CD8-positive, alpha-beta memory T cell (primary cell): ENCODE measurements around the gene TIGD3. TPM values are rescaled to one million over a fixed set of nuclear protein-coding genes. Genes with fewer than 3 reads are reported as not detected.
"Not testable (repeated sequence)": the region's sequence is repeated elsewhere in the genome, so short reads cannot be mapped to it uniquely, and the experiment has no call there.

ENCODE experiments used
- CTCF ChIA-PET: fragments of 350-600 bp; sonication (Branson Sonifier 250); formaldehyde crosslinking; loops from one replicate; lab custom pipeline; 2021; ENCODE audit warnings: antibody characterized with exemption; lab: Charles Lee
- POLR2A ChIA-PET: fragments of 350-600 bp; sonication (Branson Sonifier 250); formaldehyde crosslinking; loops from one replicate; lab custom pipeline; 2021; ENCODE audit warnings: antibody characterized with exemption; lab: Charles Lee
- DNase-seq, 5 donors: peaks; one replicate each; pipeline versions ENCODE4 v3.0.0 to v3.0.0-alpha.2; 2020 to 2022; ENCODE audit warnings: mixed read lengths in 1 of 5
- H3K27ac ChIP-seq: one replicate; pipeline ENCODE4 v1.7.0; 2013; ENCODE audit warnings: low read depth, mild to moderate bottlenecking, low read length, moderate library complexity
- H3K27me3 ChIP-seq: 2 replicates; pipeline ENCODE4 v1.7.0; 2013; ENCODE audit warnings: low read length, mild to moderate bottlenecking; ENCODE audit not compliant: insufficient read depth, poor library complexity, severe bottlenecking
- H3K36me3 ChIP-seq: 2 replicates; pipeline ENCODE4 v1.7.0; 2013; ENCODE audit warnings: mild to moderate bottlenecking, low read length, moderate library complexity; ENCODE audit not compliant: insufficient read depth
- H3K4me1 ChIP-seq: 2 replicates; pipeline ENCODE4 v1.7.0; 2013; ENCODE audit warnings: mild to moderate bottlenecking, low read length, moderate library complexity; ENCODE audit not compliant: insufficient read depth
- H3K4me3 ChIP-seq: 2 replicates; pipeline ENCODE4 v1.7.0; 2013; ENCODE audit warnings: mild to moderate bottlenecking, low read length
- H3K9me3 ChIP-seq: 2 replicates; pipeline ENCODE4 v1.7.0; 2013; ENCODE audit warnings: mild to moderate bottlenecking, low read length
- H3K27ac Mint-ChIP-seq, 8 donors: one replicate each; pipeline ENCODE4 v1.8.0; 2020 to 2021; ENCODE audit warnings: mixed read lengths in 8 of 8, mild to moderate bottlenecking in 6 of 8, inconsistent platforms in 3 of 8, moderate library complexity in 3 of 8
- H3K27me3 Mint-ChIP-seq, 2 donors: one replicate each; pipeline ENCODE4 v1.8.0; 2020 to 2021; ENCODE audit warnings: mixed read lengths in 2 of 2, mild to moderate bottlenecking in 1 of 2, moderate library complexity in 1 of 2
- H3K36me3 Mint-ChIP-seq, 3 donors: one replicate each; pipeline ENCODE4 v1.8.0; 2020 to 2021; ENCODE audit warnings: mixed read lengths in 3 of 3, inconsistent platforms in 1 of 3, mild to moderate bottlenecking in 1 of 3
- H3K4me1 Mint-ChIP-seq, 3 donors: one replicate each; pipeline ENCODE4 v1.8.0; 2020 to 2021; ENCODE audit warnings: mixed read lengths in 3 of 3, inconsistent platforms in 1 of 3, mild to moderate bottlenecking in 1 of 3
- H3K4me3 Mint-ChIP-seq, 7 donors: one replicate each; pipeline ENCODE4 v1.8.0; 2020 to 2021; ENCODE audit warnings: mixed read lengths in 7 of 7, mild to moderate bottlenecking in 6 of 7, moderate library complexity in 4 of 7, inconsistent platforms in 2 of 7
- H3K9me3 Mint-ChIP-seq, 5 donors: one replicate each; pipeline ENCODE4 v1.8.0; 2020 to 2022; ENCODE audit warnings: mixed read lengths in 5 of 5, mild to moderate bottlenecking in 3 of 5, moderate library complexity in 2 of 5, inconsistent platforms in 1 of 5
- polyA plus RNA-seq: library from polyadenylated mRNA; unstranded; fragments of 300-500 nt; fragmentation: Illumina TruSeq; gene quantifications from one replicate; pipeline ENCODE4 v1.2.3, GENCODE V29; 2021
- total RNA-seq, 2 experiments: library from RNA; stranded (reverse); gene quantifications; one replicate each; pipeline ENCODE4 v1.2.3, GENCODE V29; 2021

The TIGD3 gene
- total and polyA plus RNA-seq, 3 experiments from 2014 or later, result 0.59 to 1.2 (median 0.91) TPM

DNA sequence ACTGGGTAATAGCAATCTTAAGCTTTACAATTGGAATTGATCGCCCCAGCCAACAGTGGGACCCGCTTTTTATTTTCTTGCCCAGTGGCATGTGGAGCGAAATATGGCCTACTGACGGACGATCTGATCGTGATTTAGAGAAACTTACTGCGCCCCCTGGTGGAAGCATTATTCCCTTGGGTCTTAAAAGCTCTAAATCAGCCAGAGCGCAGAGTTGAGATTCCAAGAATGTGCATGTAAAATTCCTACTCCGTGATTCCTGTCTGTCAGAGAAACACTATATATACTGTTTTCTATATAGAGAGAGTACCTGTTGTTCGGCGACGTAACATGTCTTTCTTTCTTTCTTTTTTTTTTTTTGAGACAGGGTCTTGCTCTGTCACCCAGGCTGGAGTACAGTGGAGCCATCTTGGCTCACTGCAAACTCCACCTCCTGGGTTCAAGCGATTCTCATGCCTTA lies 24.6 kb upstream of the TIGD3 start:
- ChIA-PET POLR2A (interaction anchor here (0.6 to 0.7 kb wide), 3 partner anchors 15 to 182 kb away, joined by 3 to 6 read pairs (median 4); no protein-coding TSS in a partner anchor), CTCF (interaction anchor here (0.7 to 11.2 kb wide), 29 partner anchors 9 to 219 kb away, joined by 3 to 161 read pairs (median 4); partner anchors contain the start of genes CAPN1 and CDC42EP2)
- no peak overlapping the region for H3K4me3 ChIP-seq
- no peaks in the 10 kb centered on the region for H3K9me3 ChIP-seq
- peaks cover 8% of the 10 kb centered on the region for H3K4me1 ChIP-seq
- Mint-ChIP-seq H3K27ac (peak overlapping the region in 5 of 8 donors; percentile 33 to 92 (median 63)), H3K27me3 (peaks cover 0 to 8% of the 10 kb centered on the region in 2 donors), H3K9me3 (no peaks in the 10 kb centered on the region), H3K4me3 (peak overlapping the region in 2 of 7 donors; percentile 27 to 76), H3K36me3 (peaks cover 0 to 10% (median 4%) of the 10 kb centered on the region in 3 donors), H3K4me1 (peaks cover 17 to 20% (median 18%) of the 10 kb centered on the region in 3 donors)
- no peak overlapping the region for H3K27ac ChIP-seq
- H3K27me3 ChIP-seq, result no peaks in the 10 kb centered on the region
- DNase-seq, result peak; percentile 60 to 85 (median 76)
- H3K36me3 ChIP-seq, result no peaks in the 10 kb centered on the region

DNA sequence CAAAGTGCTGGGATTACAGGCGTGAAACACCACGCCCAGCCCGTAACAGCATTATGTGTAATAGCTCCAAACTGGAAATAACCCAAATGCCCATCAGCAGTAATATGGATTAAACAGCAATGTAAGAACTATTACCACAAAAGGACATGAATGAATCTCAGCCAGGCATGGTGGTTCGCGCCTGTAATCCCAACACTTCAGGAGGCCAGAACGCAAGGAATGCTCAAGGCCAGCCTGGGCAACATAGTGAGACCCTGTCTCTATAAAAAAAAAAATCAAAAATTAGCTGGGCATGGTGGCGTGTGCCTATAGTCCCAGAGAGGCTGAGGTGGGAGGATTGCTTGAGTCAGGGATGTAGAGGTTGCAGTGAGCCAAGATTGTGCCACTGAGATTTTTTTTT lies 24.0 kb upstream of the TIGD3 start:
- Mint-ChIP-seq H3K4me1 (peaks cover 23 to 26% (median 23%) of the 10 kb centered on the region in 3 donors), H3K9me3 (no peaks in the 10 kb centered on the region), H3K27me3 (peaks cover 0 to 5% of the 10 kb centered on the region in 2 donors), H3K36me3 (peaks cover 0 to 14% (median 1%) of the 10 kb centered on the region in 3 donors), H3K27ac (no peak overlapping the region), H3K4me3 (no peak overlapping the region)
- H3K27me3 ChIP-seq, result no peaks in the 10 kb centered on the region
- H3K36me3 ChIP-seq, result no peaks in the 10 kb centered on the region
- H3K9me3 ChIP-seq, result no peaks in the 10 kb centered on the region
- DNase-seq, result no peak
- CTCF ChIA-PET, result interaction anchor here (0.6 to 11.2 kb wide), 22 partner anchors 9 to 720 kb away, joined by 3 to 161 read pairs (median 4); partner anchors contain the start of genes CAPN1 and CDC42EP2
- H3K4me1 ChIP-seq, result peaks cover 14% of the 10 kb centered on the region
- no peak overlapping the region for H3K27ac ChIP-seq
- no peak overlapping the region for H3K4me3 ChIP-seq
- POLR2A ChIA-PET, result no interaction called here

DNA sequence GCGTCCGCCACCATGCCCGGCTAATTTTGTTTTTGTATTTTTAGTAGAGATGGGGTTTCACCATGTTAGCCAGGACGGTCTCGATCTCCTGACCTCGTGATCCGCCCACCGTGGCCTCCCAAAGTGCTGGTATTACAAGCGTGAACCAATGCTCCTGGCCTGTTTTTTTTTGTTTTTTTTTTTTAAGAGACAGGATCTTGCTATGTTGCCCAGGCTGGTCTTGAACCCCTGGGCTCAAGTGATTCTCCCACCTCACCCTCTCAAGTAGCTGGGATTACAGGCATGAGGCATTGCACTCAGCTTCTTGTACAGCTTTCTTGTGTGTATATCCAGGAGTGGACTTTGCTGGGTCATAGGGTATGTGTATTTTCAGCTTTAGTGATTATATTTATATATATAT lies 22.0 kb upstream of the TIGD3 start:
- CTCF ChIA-PET, result interaction anchor here (0.9 to 11.2 kb wide), 8 partner anchors 10 to 527 kb away, joined by 3 to 161 read pairs (median 3); partner anchors contain the start of genes CDC42EP2, MUS81 and POLA2
- DNase-seq, result not testable (repeated sequence)
- POLR2A ChIA-PET, result interaction anchor here (1.0 to 1.4 kb wide), 5 partner anchors 16 to 221 kb away, joined by 3 to 5 read pairs (median 4); partner anchors contain the start of genes TIGD3, TM7SF2 and ZNHIT2

DNA sequence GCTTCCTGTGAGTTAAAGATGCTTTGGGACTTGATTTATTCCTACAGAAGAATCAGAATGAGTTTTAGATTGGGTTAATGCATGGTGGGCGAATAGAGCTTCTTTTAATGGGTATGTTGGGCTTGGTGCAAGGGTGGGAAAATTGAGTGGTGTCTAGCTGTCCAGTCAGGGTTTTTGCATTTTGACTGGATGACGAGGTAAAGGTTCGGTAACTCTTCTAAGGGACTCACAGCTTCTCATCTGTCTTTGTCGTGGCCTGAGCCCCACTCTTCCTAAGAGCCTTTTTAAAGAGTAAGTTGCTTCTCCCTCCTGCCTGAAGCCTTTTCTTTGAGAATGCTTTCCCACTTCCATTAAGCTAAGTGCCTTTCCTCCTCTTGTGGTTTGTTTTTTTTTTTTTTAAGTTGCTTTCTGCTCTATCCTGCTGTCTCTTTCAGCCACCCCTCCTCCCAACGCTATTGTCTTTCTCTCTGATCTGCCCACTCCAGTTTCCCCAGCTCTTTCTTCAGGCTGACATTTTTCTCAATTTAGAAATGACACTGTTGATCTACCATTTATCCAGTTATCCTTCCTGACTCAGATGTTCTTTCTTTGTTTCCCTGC lies 19.8 kb upstream of the TIGD3 start:
- no peaks in the 10 kb centered on the region for H3K9me3 Mint-ChIP-seq
- Histone ChIP-seq H3K27ac (peak overlapping the region; percentile 77), H3K36me3 (no peaks in the 10 kb centered on the region), H3K4me3 (peak overlapping the region; percentile 92), H3K9me3 (no peaks in the 10 kb centered on the region), H3K4me1 (peaks cover 17% of the 10 kb centered on the region), H3K27me3 (no peaks in the 10 kb centered on the region)
- ChIA-PET POLR2A (interaction anchor here (0.6 to 1.7 kb wide), 4 partner anchors 163 to 944 kb away, joined by 3 to 7 read pairs (median 4); no protein-coding TSS in a partner anchor), CTCF (interaction anchor here (0.7 to 11.2 kb wide), 7 partner anchors 11 to 176 kb away, joined by 3 to 161 read pairs (median 3); partner anchors contain the start of gene CDC42EP2)
- no peaks in the 10 kb centered on the region for H3K27me3 Mint-ChIP-seq
- peak overlapping the region; percentile 92 to 100 (median 97) for H3K4me3 Mint-ChIP-seq
- H3K27ac Mint-ChIP-seq, result peak overlapping the region; percentile 27 to 95 (median 87)
- DNase-seq, result no peak
- H3K36me3 Mint-ChIP-seq, result peaks cover 0 to 34% (median 2%) of the 10 kb centered on the region in 3 donors
- H3K4me1 Mint-ChIP-seq, result peaks cover 36 to 50% (median 45%) of the 10 kb centered on the region in 3 donors

More for the DNA sequence above, 22.0 kb upstream of the TIGD3 start:
- H3K9me3 Mint-ChIP-seq, H3K27me3 Mint-ChIP-seq, H3K27me3 ChIP-seq, H3K27ac ChIP-seq, H3K36me3 ChIP-seq, H3K4me3 ChIP-seq, H3K27ac Mint-ChIP-seq, H3K9me3 ChIP-seq: not testable (repeated sequence)
- peak overlapping the region in 1 of 7 donors; percentile 32 for H3K4me3 Mint-ChIP-seq
- peaks cover 0 to 17% (median 0%) of the 10 kb centered on the region in 3 donors for H3K36me3 Mint-ChIP-seq
- peaks cover 24 to 35% (median 29%) of the 10 kb centered on the region in 3 donors for H3K4me1 Mint-ChIP-seq
- peaks cover 17% of the 10 kb centered on the region for H3K4me1 ChIP-seq

DNA sequence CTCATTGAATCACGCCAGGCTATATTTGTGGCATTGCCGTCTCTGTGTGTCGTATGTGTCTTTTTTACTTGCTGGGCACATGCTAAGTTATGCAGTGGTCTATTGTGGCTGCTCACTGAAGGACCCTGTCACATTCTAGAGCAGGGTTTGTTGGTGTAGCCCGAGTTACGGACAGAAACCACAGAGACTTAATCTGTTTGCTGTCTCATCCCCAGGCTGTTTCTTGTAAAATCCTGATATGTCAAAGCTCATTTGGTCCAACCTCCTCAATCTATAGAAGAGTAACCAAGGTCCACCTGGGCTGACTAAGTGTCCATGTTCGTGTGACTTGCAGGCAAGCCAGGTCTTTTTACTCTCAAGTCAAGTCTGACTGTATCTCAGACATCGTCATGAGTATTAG lies 15.9 kb upstream of the TIGD3 start:
- H3K27ac Mint-ChIP-seq, result peak overlapping the region in 4 of 8 donors; percentile 1 to 89 (median 70)
- no peak for DNase-seq
- Histone ChIP-seq H3K4me1 (peaks cover 17% of the 10 kb centered on the region), H3K36me3 (peaks cover 30% of the 10 kb centered on the region), H3K9me3 (no peaks in the 10 kb centered on the region), H3K27ac (no peak overlapping the region), H3K27me3 (no peaks in the 10 kb centered on the region), H3K4me3 (no peak overlapping the region)
- H3K9me3 Mint-ChIP-seq, result no peaks in the 10 kb centered on the region
- POLR2A ChIA-PET, result no interaction called here
- H3K4me1 Mint-ChIP-seq, result peaks cover 38 to 53% (median 44%) of the 10 kb centered on the region in 3 donors
- no peaks in the 10 kb centered on the region for H3K27me3 Mint-ChIP-seq
- H3K36me3 Mint-ChIP-seq, result peaks cover 0 to 66% (median 7%) of the 10 kb centered on the region in 3 donors
- H3K4me3 Mint-ChIP-seq, result peak overlapping the region in 3 of 7 donors; percentile 13 to 86 (median 24)
- CTCF ChIA-PET, result interaction anchor here (1.0 to 1.7 kb wide), 2 partner anchors 9 to 24 kb away, joined by 4 to 6 read pairs; partner anchors contain the start of gene CDC42EP2

DNA sequence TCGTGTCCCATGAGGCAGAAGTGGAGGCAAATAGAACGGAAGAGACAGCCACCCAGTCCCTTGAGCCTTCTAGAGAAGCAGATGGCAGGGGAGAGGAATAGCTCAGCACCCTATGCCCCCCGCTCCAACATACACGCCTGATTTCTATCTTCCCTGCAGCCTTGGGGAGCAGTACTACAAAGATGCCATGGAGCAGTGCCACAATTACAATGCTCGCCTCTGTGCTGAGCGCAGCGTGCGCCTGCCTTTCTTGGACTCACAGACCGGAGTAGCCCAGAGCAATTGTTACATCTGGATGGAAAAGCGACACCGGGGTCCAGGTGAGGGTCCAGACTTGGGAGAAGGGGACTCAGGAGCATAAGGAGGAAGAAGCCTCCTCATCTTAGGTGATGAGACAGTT lies 14.3 kb upstream of the TIGD3 start:
- Mint-ChIP-seq H3K4me3 (peak overlapping the region in 1 of 7 donors; percentile 15), H3K27ac (peak overlapping the region in 3 of 8 donors; percentile 24 to 50 (median 36)), H3K36me3 (peaks cover 0 to 72% (median 10%) of the 10 kb centered on the region in 3 donors), H3K4me1 (peaks cover 25 to 41% (median 32%) of the 10 kb centered on the region in 3 donors), H3K9me3 (no peaks in the 10 kb centered on the region), H3K27me3 (no peaks in the 10 kb centered on the region)
- CTCF ChIA-PET, result no interaction called here
- POLR2A ChIA-PET, result no interaction called here
- no peak overlapping the region for H3K27ac ChIP-seq
- H3K4me3 ChIP-seq, result no peak overlapping the region
- no peaks in the 10 kb centered on the region for H3K9me3 ChIP-seq
- peaks cover 45% of the 10 kb centered on the region for H3K36me3 ChIP-seq
- peaks cover 7% of the 10 kb centered on the region for H3K4me1 ChIP-seq
- H3K27me3 ChIP-seq, result no peaks in the 10 kb centered on the region
- DNase-seq, result no peak

DNA sequence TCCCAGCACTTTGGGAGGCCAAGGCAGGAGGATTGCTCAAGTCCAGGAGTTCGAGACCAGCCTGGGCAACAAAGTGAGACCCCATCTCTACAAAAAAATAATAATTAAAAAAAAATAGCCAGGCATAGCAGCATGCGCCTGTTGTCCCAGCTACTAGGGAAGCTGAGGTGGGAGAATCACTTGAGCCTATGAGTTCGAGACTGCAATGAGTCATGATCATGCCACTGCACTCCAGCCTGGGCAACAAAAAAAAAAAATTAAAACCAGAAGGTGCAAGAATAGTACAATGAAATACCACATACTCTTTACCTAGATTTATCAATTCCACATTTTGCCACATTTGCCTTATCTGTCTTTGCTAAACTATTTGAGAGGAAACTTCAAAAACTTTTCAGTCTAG lies 12.7 kb upstream of the TIGD3 start:
- Mint-ChIP-seq H3K9me3 (no peaks in the 10 kb centered on the region), H3K4me3 (no peak overlapping the region), H3K36me3 (peaks cover 6 to 84% (median 15%) of the 10 kb centered on the region in 3 donors), H3K4me1 (peaks cover 21 to 32% (median 26%) of the 10 kb centered on the region in 3 donors), H3K27ac (peak overlapping the region in 1 of 8 donors; percentile 15), H3K27me3 (no peaks in the 10 kb centered on the region)
- POLR2A ChIA-PET, result no interaction called here
- no peaks in the 10 kb centered on the region for H3K27me3 ChIP-seq
- H3K36me3 ChIP-seq, result peaks cover 60% of the 10 kb centered on the region
- CTCF ChIA-PET, result interaction anchor here (0.8 kb wide), 1 partner anchor 8 kb away, joined by 4 read pairs; the partner anchor contains the start of gene DPF2
- no peaks in the 10 kb centered on the region for H3K4me1 ChIP-seq
- H3K9me3 ChIP-seq, result no peaks in the 10 kb centered on the region
- no peak overlapping the region for H3K4me3 ChIP-seq
- DNase-seq, result no peak
- no peak overlapping the region for H3K27ac ChIP-seq
